SIG-M5 (cell line): ENCODE results near the gene RPUSD4.

ENCODE experiments used
- DNase-seq: peaks from one replicate; lab custom pipeline; 2025; lab: John Stamatoyannopoulos, UW

RPUSD4 gene

DNA sequence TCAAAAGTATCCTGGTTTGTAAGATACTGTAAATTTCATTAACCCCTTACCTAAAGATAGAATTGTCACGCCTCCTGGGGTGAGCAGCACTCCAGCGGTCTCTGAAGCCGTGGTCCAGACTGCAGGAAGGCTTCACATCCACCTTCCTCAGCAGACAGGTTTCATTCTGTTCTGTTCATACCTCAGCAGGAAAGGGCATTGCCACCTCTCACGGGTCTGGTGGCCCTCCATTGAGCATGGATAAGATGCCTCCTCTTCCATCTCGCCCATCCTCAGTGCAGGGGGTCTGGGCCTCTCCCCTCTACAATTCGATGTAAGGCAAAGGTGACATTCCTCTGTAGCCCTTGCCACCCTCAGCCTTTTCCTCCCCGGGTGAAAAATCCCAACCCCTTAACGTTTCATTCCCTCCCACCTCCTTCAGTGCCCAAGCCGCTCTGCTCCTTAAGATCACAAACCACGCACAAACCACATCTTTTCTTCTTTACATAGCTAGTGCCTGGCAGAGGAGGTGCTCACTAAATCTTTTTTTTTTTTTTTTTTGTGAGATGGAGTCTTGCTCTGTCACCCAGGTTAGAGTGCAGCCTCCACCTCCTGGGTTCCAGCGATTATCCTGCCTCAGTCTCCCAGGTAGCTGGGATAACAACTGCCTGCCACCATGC is 28.5 kb downstream of the RPUSD4 start:
- no peak for DNase-seq

- no peak for DNase-seq
Measured at GRCh38 chr11:126181939-126182730, 29.3 kb downstream of the RPUSD4 start.

GRCh38 chr11:126176853-126177470 is 34.5 kb downstream of the RPUSD4 start:
- DNase-seq: no peak

GRCh38 chr11:126175393-126175792 is 36.1 kb downstream of the RPUSD4 start:
- no peak for DNase-seq

- DNase-seq: no peak
Measured at GRCh38 chr11:126174816-126175215, 36.6 kb downstream of the RPUSD4 start.

GRCh38 chr11:126173257-126173656 is 38.2 kb downstream of the RPUSD4 start:
- no peak for DNase-seq

DNA sequence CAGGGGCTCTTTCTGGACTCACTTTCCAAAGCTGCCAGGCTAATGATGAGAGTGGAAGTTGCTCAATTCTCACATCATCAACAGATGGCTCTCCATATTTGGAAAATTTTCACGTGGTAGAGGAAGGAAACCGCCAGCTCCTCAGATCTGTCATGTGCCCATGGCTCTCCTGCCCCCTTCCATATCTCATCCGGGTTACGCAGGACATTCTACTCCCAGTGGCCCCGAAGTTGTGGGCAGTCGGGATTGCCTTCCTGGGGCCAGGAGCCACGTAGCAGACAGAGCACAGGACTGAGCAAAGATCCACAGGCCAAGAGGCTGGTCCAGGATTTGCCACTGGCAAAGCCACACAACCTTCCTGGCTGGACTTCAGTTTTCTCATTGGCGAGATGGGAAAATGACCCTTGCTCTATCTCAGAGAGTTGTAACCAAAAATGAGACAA is 38.8 kb downstream of the RPUSD4 start:
- no peak for DNase-seq

- DNase-seq: no peak
Measured at GRCh38 chr11:126169291-126169690, 42.2 kb downstream of the RPUSD4 start.

- DNase-seq: no peak
Measured at GRCh38 chr11:126167488-126167887, 44.0 kb downstream of the RPUSD4 start.

DNA sequence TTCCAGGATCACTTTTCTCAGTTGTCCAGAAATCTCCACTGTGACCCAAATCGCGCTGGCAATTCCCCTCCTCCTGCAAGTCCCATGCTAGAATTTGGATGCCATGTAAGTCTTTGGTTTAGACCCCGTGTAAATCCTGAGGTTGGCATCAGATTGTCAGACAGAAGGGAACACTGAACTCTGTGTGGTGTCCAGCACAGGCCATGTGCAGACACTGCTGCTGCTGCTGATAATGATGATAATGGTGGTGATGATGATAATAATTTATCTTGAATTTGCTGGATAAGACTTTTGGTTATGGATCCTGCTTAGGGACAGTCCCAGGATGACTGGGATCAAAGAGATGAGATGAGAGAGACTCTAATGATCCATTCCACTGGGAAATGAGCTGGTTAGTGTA is 45.0 kb downstream of the RPUSD4 start:
- no peak for DNase-seq

- DNase-seq: no peak
Measured at GRCh38 chr11:126165757-126166156, 45.7 kb downstream of the RPUSD4 start.

DNA sequence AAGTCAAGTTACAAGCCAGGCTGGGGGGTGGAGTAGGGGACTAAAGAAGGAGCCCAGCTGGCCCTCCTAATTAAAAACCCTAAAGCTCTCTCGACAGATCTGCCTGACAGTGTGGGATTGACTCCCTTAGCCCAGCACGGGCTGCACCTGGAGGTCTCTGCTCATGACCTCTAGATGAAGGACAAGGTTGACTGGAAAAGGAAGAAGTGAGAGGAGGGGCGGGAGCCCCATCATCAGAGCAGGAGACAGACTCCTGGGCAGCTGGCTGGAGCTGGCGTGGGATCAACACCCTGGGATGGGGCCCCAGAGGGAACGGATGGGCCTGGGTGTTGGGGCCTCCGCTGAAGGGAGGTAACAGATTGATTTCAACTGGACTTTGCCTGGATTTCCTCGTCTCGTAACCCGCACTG is 46.1 kb downstream of the RPUSD4 start:
- no peak for DNase-seq

GRCh38 chr11:126164781-126165180 is 46.7 kb downstream of the RPUSD4 start:
- DNase-seq: no peak

GRCh38 chr11:126163779-126164178 is 47.7 kb downstream of the RPUSD4 start:
- DNase-seq: no peak

- no peak for DNase-seq
Measured at GRCh38 chr11:126163074-126163700, 48.3 kb downstream of the RPUSD4 start.

GRCh38 chr11:126162306-126163030 is 49.0 kb downstream of the RPUSD4 start:
- DNase-seq: no peak

DNA sequence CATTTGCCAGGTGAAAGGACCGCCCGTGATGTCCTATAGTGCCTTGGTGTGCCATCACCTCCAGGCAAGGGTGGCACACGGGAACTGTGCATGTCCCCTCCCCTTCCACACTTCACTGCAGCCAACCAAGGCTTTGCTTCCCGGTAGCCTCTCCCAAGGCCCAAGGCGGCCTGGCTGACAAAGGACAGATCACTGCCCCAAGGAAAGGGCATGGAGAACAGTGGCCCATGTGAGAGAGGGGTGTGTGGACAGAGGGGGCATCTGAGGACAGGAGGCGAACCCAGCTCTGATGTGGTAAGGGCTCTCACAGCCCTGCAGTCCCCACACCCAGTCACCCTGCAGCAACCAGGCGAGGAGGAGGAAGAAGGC is 50.4 kb downstream of the RPUSD4 start:
- no peak for DNase-seq

DNA sequence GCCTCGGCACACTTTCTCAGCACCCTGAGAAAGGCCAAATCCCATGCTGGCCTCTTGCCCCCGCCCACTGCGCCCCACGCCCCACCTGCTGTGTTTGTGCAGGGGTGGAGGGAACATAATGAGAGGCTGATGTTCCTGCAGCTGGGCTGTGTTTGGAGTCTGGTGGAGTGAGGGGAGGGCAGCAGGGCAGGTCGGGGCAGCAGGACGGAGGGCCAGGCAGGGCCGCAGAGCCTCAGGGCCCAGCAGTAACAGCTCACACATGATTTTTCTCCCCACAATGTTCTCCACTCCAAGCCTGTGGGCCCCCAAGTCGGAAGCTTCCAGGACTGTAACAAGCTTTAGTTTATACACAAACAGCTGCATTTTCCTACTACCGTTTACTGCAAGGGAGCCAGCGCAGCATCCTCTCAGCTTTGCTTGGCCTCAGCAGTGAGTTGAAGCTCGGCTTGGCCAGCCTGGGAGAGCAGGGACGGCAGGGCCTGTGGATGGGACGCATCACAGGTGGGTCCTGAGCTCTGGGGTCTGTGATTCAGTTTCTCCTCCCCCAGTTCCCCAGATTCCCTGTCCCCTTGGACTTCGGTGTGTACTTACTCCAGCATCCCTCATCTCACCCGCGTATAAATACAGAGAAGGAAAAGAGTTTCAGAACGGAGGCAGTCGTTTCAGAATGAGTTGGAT is 51.0 kb downstream of the RPUSD4 start:
- DNase-seq: no peak

DNA sequence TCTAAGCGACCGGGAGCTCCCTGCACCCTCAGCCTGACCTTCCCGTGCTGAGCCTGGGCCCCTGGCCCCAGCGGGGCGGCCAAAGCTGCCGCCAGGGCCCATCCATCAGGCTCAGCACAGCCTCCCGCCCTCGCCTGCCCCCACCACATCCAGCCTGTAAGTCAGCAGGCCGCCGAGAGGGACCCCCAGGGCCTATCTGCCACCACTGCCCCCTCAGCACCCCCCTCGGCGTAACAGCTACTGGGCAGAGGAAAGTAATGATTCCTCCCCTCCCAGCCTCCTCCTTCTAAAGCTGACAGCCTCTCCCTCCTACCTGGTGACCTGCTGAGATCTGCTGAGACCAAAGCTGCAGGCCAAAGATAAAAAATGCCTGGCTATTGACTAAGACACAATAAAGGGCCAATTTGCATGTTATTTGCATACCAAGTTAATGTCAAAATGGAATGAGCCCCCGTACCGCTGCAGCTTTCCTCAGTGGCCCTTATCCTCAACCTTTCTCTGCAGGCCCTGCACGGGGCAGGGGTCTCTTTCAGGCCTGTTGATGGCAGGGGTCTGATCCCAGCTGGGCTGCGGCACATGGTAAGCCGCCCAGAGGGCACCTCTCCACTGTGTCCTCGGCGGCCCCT is 51.6 kb downstream of the RPUSD4 start:
- no peak for DNase-seq

GRCh38 chr11:126158054-126158791 is 53.2 kb downstream of the RPUSD4 start:
- DNase-seq: no peak
